Kidney epithelial cell (primary cell): ENCODE results near the gene KLHL10. TPM values are rescaled to one million over a fixed set of nuclear protein-coding genes. Genes with fewer than 3 reads are reported as not detected.

Experiments
- DNase-seq: peaks from one replicate; pipeline ENCODE4 v3.0.0-alpha.2; 2010; ENCODE audit warnings: low read depth
- H3K27me3 ChIP-seq: 2 replicates; pipeline ENCODE4 v1.6.0; 2011; ENCODE audit warnings: low read length; ENCODE audit not compliant: control insufficient read depth, insufficient read depth
- H3K36me3 ChIP-seq: 2 replicates; pipeline ENCODE4 v1.5.1; 2011; ENCODE audit warnings: low read length; ENCODE audit not compliant: control insufficient read depth, insufficient read depth
- H3K4me3 ChIP-seq: 2 replicates; pipeline ENCODE4 v1.5.1; 2011; ENCODE audit warnings: low read depth, mild to moderate bottlenecking, control low read depth, low read length
- total RNA-seq: library from RNA; depleted of rRNA; stranded (reverse); fragments of >200 nt; gene quantifications from 2 replicates; pipeline ENCODE4 v1.2.3, GENCODE V29; 2015
- TF ChIP-seq, protein P1 (sequence below): IDR thresholded peaks from 2 replicates; pipeline ENCODE4 v1.5.1; 2011; ENCODE audit warnings: mild to moderate bottlenecking, moderate library complexity, low read length, control low read depth, inconsistent platforms; ENCODE audit not compliant: insufficient read depth, poor library complexity, severe bottlenecking

Gene KLHL10
- total RNA-seq, 1 donor from 2014 or later = not detected

DNA sequence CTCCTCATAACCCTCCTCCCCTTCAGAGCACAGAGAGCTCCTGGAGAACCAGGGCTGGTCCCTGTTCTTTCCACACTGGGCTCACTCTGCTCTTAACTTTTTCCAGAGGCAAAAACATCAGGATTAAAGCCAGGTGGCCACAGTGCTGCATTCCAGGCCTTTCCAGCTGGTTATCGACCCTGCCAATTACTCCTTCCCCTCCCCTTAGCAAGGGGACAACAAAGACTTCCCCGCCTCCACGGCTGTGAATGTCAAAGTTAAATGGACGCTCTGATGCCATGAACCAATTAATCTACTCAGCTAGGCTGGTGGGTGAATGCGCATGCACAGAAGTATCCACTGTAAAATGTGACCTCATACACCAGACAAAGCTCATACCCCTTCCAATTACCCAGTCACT is 58.0 kb downstream of the KLHL10 start:
- peaks cover 7% of the 10 kb centered on the region for H3K36me3 ChIP-seq
- TF ChIP-seq, protein P1, sequence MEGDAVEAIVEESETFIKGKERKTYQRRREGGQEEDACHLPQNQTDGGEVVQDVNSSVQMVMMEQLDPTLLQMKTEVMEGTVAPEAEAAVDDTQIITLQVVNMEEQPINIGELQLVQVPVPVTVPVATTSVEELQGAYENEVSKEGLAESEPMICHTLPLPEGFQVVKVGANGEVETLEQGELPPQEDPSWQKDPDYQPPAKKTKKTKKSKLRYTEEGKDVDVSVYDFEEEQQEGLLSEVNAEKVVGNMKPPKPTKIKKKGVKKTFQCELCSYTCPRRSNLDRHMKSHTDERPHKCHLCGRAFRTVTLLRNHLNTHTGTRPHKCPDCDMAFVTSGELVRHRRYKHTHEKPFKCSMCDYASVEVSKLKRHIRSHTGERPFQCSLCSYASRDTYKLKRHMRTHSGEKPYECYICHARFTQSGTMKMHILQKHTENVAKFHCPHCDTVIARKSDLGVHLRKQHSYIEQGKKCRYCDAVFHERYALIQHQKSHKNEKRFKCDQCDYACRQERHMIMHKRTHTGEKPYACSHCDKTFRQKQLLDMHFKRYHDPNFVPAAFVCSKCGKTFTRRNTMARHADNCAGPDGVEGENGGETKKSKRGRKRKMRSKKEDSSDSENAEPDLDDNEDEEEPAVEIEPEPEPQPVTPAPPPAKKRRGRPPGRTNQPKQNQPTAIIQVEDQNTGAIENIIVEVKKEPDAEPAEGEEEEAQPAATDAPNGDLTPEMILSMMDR = no peak
- no peak for DNase-seq
- H3K27me3 ChIP-seq = no peaks in the 10 kb centered on the region
- H3K4me3 ChIP-seq = no peak overlapping the region

DNA sequence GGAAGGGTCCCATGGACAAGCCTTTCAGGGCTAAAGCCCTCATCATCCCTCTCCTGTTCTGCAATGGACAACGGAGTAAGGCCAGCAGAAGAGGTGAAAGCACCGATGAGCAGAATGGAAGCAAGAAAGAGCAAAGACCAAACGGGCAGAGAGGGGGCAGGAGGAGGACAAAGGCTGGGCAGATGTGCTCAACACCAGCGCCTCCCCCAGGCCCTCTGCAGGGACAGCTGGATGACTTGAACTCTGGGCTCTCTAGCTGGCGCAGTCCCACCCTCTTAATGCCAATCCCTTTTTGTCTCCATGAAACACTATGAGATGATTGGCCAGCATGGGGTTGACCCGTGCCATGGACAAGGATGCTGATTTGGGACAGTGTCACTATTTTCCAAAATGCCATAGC is 59.1 kb downstream of the KLHL10 start:
- no peak for DNase-seq
- H3K4me3 ChIP-seq = no peak overlapping the region
- TF ChIP-seq, protein P1 = no peak
- H3K27me3 ChIP-seq = no peaks in the 10 kb centered on the region
- peaks cover 10% of the 10 kb centered on the region for H3K36me3 ChIP-seq

Other genes with a start within 250 kb of the KLHL10 start
- 4.2 and 4.8 TPM in 2 replicates for gene KRT16, start 225.1 kb upstream of the KLHL10 start, total RNA-seq
- gene KRT17, start 213.2 kb upstream of the KLHL10 start, total RNA-seq = 208 and 216 TPM in 2 replicates
- gene EIF1, start 148.9 kb upstream of the KLHL10 start, total RNA-seq = 318 and 368 TPM in 2 replicates
- gene GAST, start 125.5 kb upstream of the KLHL10 start, total RNA-seq = not detected in 2 replicates
- 0.96 and 1.6 TPM in 2 replicates for gene HAP1, start 103.2 kb upstream of the KLHL10 start, total RNA-seq
- 749 and 895 TPM in 2 replicates for gene JUP, start 51.1 kb upstream of the KLHL10 start, total RNA-seq
- 50.5 and 58.4 TPM in 2 replicates for gene P3H4, start 25.9 kb upstream of the KLHL10 start, total RNA-seq
- gene FKBP10, start 24.8 kb upstream of the KLHL10 start, total RNA-seq = 152 and 157 TPM in 2 replicates
- gene NT5C3B, start 1.6 kb upstream of the KLHL10 start, total RNA-seq = 60.2 and 61.5 TPM in 2 replicates
- gene KLHL11, start 27.6 kb downstream of the KLHL10 start, total RNA-seq = 28.3 and 29.2 TPM in 2 replicates
- 241 and 301 TPM in 2 replicates for gene ACLY, start 81.1 kb downstream of the KLHL10 start, total RNA-seq
- 0.62 and 0.84 TPM in 2 replicates for gene ODAD4, start 92.8 kb downstream of the KLHL10 start, total RNA-seq
- gene CNP, start 129.0 kb downstream of the KLHL10 start, total RNA-seq = 58.5 and 65.1 TPM in 2 replicates
- 68.0 and 73.5 TPM in 2 replicates for gene DNAJC7, start 179.6 kb downstream of the KLHL10 start, total RNA-seq
- gene NKIRAS2, start 182.3 kb downstream of the KLHL10 start, total RNA-seq = 74.4 and 77.8 TPM in 2 replicates
- 0.34 and 0.75 TPM in 2 replicates for gene C17orf113, start 212.8 kb downstream of the KLHL10 start, total RNA-seq